Activated effector memory CD4-positive, alpha-beta T cell treated with anti-CD3 and anti-CD28 coated beads, Interleukin-2, amount 50 U/mL, for 16 hours (primary cell): ENCODE measurements around the gene NVL.
"Not testable (repeated sequence)": the region's sequence is repeated elsewhere in the genome, so short reads cannot be mapped to it uniquely, and the experiment has no call there.

Experiments used
- DNase-seq: peaks from one replicate; pipeline ENCODE4 v3.0.0-alpha.2; 2020

Gene NVL

DNA sequence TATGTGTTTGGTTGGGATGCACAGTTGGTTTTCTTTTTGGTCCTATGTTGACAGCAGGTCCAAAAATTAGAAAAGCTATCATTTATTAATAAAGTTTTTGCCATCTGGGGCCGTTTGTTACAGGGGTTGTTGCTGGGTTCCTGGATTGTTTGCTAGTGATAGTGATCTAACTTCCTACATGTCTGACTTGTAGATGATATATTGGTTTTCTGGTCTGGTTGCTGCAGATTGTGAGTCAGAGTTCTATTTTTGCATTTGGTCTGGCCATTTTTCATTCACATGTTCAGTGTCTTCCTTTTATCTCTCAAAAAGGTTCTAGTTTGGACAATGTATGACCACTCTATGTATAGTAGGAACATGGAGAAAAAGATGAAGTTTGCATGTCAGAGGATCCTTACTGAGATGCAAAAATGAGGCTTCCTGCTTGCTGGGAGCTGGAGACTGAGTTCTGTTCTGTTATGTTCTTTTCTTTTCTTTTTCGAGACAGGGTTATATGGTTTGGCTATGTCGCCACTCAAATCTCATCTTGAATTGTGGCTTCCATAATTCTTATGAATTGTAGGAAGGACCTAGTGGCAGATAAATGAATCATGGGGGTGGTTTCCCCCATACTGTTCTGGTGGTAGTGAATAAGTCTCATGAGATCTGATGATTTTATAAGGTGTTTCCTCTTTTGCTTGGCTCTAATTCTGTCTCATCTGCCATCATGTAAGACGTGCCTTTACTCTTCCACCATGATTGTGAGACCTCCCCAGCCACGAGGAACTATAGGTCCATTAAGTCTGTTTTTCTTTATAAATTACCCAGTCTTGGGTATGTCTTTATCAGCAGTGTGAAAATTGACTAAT, 4.2 kb upstream of the NVL start:
- no peak for DNase-seq

DNA sequence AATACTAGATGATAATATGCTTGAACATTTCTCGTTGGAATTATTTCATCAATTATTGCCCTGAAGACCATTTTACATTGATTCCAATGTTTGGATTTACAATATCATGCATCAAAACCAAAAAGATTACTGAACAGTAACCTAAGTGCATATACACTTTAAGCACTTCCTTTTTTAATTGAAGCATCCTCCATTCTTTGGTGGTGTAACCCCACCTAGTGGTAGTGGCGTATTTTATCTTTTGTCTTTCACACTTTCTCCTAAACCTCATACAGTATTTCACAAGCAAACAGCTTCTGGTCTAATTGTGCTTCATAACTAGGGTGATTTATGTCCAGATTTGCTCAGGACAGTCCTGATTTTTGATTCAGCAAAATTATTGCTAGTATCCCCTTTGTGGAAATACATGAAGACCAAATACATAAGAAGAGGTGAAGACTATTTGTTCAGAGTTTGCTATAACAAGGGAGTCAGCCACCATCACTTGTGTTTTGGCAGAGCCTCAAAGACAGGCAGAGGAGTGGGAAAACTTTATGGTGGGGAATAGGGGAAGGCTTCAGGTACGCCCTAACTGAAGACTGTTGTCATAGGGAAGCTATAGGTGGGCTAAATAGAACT, 3.4 kb upstream of the NVL start:
- DNase-seq, result no peak

DNA sequence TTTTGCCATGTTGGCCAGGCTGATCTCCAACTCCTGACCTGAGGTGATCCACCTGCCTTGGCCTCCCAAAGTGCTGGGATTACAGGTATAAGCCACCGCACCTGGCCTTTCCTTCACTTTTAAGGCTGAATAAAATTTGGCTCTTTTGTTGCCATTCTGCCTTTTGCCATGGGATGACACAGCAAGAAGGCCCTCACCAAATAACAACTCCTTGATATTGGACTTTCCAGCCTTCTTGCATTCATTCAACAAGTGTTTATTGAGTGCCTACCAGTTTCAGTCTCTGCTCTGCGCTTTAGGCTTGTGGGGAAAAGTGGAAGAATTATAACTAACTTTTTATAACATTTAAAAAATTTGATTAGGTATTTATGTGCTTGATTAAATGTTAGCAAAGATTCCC, 1.9 kb upstream of the NVL start:
- DNase-seq, result no peak

DNA sequence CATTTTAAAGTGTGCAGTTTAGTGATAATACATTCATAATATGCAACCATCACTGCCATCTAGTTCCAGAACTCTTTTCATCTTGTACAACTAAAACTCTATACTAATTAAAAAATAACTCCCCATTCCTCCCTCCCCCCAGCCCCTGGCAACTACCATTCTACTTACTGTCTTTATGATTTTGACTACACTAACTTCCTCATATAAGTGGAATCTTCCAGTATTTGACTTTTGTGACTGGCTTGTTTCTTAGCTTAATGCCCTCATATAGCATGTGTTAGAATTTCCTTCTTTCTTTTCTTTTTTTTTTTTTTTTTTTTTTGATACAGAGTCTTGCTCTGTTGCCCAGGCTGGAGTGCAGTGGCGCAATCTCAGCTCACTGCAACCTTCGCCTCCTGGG, 1.4 kb upstream of the NVL start:
- no peak for DNase-seq

DNA sequence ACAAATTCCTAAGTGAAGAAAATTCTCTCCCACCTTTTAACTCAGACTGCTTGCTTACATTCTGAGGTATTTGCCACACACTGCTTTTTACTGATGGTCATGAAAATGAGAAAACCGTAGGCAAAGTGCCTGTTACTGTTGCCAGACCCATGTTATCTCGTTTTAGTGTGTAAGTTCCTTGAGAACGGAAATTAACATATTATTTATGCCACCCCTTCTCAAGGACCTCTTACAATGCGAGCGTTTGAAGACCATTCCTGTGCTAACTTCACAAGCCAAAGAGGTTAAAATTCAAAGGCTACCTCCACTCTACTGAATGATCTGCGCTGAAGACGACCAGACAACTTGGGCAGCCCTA, 509 bp downstream of the NVL start:
- no peak for DNase-seq

DNA sequence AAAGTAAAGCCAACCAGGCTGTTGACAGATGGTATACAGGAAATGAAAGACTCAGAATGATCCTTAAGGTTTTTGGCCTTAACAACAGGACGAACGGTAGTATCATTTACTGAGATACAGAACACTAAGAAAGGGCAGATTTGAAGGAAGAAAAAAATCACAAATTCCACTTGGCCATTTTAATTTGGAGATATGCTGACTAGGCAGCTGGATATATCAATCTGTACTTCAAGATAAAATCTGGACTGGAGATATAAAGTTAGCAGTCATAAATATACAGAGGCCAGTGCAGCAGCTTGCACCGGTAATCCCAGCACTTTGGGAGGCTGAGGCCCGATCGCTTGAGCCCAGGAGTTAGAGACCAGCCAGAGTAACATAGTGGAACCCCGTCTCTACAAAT, 1.3 kb downstream of the NVL start:
- no peak for DNase-seq

DNA sequence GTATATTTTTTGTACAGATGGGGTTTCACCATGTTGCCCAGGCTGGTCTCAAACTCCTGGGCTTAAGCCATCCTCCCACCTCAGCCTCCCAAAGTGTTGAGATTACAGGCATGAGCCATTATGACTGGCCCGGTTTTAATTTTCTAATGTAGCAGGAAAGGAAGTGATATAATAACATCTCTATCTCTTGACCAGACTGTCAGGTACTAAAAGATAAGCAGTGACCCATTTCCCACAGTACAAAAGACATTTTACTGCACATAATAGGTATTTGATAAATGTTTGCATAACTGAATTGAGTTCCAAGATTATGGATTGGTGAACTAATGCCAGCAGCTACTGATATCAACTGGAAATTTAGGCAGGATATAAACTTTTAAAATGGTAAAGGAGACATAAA, 4.0 kb downstream of the NVL start:
- no peak for DNase-seq

DNA sequence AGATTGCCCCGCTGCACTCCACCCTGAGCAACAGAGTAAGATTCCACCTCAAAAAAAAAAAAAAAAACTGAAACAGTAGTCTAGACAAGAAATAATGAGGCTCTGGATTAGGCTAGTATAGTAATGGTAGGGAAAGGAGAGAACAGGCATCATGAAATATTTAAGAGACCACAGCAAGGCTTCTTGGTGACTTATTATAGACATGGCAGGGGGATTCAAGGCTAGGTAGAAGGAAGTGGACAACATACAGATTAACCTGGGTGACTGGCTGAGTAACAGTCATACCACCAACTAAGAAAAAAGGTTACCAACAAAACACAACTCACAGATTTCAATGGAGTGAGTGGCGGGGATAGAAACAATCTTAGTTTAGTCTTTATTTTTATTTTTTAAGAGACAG, 8.3 kb downstream of the NVL start:
- DNase-seq, result no peak

DNA sequence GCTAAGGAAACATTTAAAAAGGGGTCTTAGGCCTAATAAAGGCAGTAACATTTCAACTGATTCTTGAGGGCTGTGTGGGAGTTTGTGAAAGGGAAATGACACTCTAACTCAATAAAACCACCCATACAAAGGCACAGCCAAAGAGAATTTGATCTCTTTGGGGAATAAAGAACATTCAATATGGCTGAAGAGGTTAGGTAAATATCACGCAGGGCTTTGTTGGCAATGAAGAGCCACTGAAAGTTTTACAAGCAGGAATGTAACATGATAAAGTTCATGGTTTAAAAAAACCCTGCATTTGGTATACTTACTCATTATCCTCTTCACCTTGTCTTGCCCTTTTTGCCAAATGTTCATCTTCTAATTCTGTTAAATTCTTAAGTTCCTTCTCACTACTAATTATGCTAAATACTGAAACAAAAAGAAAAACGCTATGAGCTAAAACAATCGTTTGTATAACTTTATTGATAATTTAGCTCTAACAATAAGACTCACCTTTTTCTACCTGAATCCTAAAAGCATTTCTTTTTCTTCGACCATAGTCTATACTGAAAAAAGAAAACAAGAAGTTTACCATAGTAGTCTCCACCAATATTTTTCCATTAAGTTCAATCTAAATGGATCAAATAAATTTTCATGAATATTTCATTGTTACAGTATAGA, 12.5 kb downstream of the NVL start:
- DNase-seq, result no peak

DNA sequence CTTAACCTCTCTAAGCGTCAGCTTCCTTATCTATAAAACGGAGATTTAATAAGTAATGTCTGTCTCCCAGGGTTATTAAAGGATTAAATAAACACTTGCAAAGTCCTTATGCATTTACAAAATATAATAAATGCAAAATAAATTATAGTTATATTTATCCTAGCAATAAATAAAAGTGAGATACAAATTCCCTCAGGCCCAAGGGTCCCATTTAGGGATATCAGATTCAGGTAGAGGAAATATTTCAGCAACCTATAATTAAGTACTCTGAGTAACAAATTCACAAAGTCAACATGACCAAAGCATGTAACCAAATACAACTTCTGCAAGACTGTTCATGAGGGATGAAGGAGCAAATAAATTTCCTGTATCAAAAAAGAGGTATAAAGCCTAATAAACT, 17.9 kb downstream of the NVL start:
- DNase-seq, result no peak

DNA sequence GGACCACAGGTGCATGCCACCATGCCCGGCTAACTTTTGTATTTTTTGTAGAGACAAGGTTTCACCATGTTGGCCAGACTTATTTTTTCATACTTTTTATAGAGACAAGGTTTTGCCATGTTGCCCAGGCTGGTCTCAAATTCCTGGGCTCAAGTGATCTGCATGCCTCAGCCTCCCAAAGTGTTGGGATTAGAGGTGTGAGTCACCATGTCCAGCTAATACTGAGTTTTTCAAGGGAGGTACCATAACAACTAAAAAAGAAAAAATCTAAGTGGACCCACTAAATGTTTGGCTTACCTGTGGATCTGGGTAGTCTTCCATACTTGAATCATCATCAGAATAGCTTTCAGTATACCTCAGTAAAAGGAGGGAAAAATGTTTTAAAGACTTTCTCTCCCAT, 18.5 kb downstream of the NVL start:
- not testable (repeated sequence) for DNase-seq

DNA sequence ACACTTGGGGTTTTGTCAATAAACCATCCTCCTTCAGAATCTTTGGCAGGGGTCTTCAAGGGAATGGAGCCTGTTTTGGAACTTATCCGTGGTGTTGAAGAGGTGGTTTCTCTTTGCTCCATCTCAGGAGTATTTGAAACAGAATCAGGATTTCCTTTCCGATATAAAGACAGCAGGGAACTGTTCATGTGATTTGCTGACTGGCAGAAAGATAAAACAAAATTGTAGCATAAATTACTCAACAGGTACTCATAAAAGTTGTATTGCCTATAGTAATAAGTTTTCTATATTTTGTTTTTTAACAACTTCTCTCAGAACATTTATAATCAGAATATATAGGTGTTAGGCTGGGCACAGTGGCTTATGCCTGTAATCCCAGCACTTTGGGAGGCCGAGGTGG, 21.9 kb downstream of the NVL start:
- DNase-seq, result no peak

DNA sequence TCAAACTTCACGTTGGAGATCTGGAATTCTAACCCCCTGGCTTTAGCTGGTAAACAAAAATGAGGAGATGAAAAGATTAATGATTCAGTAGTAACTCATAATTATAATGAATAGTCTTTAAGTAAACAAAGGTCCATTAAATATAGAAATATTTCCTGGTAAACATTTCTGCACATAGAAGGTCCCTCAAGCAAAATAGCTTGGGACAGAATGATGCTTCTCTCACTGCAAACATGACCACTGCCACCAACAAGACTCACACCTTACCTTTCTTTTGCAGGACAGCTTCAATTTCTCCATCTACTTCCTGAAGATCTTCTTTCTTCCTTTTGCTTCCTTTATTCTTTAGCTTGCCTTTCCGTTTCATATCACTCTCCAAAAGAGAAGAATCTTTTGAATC, 25.2 kb downstream of the NVL start:
- no peak for DNase-seq

DNA sequence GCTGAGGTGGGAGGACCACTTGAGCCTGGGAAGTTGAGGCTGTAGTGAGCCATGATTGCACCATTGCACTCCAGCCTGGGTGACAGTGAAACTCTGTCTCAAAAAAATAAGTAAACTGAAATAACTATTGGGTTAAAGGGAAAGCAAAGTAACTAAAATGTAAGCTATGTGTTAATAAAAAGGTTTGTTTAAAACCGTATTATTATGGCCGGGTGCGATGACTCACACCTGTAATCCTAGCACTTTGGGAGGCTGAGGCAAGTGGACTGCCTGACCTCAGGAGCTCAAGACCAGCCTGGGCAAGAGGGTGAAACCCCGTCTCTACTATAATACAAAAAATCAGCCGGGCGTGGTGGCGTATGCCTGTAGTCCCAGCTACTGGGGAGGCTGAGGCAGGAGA, 27.0 kb downstream of the NVL start:
- DNase-seq, result no peak

DNA sequence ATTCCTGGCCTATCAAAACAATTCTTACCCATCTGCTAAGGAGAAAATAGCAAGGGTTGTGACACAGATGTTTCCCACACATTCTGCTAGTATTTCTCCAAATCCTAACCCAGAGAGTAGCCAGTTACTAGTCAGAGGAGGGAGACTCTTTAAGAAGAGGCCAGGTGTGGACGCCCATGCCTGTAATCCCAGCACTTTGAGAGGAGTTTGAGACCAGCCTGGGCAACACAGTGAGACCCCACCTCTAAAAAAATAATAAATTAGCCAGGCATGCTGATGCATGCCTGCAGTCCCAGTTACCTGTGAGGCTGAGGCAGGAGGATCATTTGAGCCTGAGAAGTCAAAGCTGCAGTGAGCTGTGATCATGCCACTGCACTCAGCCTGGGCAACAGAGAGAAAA, 28.6 kb downstream of the NVL start:
- DNase-seq, result no peak

DNA sequence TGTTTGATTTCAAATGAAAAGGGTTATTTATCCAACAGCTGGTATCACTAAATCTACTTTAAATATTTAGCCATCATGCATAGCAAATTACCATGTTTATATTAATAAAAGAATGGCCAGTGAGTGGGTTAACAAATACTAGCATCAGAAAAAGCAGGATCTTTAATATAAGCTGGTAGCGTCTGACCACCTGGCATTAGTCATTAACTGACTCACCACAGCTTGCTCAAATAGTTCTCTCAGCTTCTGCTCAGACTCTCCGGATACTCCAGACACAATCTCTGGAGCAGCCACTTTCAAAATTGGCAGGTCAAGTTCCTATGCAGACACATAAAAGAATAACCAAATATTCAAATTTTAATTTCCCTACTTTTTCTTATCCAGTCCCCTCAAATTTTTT, 29.6 kb downstream of the NVL start:
- DNase-seq, result no peak

DNA sequence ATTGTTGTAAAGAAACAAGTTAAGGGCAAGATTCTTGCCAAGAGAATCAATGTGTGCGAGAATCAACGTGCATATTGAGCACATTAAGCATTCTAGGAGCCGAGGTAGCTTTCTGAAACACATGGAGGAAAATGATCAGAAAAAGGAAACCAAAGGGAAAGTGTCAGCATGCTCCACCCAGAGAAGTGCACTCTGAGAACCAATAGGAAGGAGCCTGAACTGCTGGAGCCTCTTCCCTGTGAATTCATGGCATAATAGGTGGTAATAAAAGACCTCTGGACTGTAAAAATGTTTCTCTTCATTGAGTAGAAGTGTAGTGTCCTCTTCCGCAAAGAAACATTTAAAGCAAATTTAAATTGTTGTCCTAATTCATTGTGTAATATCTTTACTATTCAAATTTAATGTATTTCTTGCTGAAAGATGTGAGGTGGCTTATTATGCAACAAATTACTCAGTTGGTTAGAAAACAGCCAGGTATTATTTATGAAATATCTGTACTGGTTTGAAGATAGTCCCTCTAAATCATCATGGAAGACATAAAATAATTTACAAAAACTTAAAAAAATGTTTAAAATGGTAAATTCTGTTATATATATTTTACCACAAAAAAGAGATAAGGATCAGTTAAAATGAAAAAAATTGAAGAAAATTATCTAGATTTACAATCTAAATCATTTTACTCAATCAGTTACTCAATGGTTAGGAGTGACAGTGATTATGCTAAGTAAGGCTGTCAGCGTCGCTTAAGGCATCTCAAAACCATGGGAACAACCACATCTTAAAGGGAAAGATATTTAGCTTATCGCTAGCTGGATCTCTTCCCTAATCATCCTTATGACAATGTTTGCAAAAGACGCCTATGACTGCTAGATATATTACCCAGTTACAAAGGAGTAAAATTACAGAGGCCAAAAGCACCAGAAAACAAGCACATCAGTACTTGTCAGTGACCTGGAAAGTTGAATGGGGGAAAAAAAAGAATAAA, 31.3 kb downstream of the NVL start:
- DNase-seq, result no peak

DNA sequence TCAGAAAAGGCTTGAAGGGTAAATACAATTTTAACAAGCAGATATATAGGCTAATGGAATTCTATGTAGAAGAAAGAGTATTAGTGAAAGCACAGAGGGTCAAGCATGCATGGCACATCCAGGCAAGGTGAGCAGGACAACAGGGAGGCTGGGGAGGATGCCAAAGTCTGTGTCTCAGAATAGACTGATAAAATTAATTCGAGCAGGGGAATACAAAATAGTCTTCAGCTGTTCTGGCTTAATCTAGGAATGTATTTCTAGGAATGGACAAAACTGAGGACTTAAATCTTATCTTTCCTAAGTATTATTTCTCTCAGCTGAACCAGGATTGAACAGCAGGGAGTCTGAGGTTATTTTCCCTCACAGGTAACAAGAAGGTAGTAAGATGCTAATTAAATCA, 35.2 kb downstream of the NVL start:
- DNase-seq, result no peak

DNA sequence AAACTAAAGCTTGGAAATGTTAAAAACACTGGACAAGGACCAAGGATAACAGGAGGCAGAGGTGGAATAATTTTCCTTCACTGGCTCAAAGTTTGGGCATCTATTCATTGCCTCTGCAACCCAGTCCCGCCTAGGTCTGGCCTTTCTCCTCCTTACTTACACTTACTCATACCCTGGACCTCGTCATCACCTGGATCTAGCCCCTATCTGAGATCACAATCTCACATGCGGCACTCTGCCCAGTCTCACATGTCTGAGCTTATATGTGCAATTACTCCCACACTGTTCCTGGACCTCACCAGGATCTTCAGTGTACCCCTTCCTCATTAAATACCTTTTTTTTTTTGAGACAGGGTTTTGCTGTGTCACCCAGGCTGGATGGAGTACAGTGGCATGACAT, 37.6 kb downstream of the NVL start:
- no peak for DNase-seq

DNA sequence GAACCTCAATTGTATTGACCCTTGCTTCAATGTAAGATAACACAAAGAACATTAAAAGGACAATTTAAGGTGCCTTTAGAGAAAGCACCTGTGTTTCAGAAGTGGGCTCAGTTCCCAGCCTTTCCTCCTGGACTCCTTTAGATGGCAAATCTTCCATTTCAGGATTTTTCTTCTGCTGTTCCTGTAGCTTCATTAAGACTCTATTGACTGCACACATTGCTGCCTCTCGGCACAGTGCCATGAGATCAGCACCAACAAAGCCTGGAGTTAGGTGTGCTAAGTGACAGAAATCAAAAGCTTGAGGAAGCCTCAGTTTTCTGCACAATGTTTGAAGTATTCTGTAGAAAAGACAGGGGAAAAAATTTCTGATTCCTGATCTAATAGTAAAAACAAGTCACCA, 40.6 kb downstream of the NVL start:
- no peak for DNase-seq

DNA sequence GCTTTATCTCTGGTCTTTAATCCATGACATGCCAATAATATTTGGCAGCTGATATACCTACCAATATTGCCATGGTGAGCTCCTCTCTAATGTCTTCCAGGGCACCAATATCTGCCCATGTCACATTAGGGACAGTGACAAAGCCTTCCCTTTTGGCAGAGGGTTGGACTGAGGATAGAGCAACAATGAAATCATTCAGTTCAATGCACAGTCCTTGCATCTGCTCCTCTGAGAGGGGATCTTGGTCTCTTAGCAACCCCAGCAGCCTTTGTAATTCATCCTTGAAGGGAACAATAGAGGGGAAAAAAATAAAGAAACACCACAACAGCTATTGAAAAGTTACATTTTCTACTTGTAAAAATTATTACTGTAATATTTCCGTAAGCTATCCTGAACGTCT, 42.3 kb downstream of the NVL start:
- DNase-seq, result no peak

DNA sequence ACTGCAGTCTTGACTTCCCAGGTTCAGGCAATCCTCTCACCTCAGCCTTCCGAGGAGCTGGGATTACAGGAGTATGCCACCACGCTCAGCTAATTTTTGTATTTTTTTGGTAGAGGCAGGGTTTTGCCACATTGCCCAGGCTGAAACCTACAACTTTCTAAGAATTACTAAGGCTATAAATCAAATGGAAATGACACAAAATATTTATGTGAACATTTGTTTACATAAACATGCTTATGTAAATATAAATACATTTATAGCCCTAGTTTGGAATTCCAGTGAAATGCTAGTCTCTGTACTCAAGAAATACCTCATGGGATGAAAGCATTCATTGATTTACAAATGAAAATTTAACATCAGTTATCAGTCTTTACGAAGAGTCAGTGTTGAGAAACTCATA, 47.8 kb downstream of the NVL start:
- DNase-seq, result no peak

DNA sequence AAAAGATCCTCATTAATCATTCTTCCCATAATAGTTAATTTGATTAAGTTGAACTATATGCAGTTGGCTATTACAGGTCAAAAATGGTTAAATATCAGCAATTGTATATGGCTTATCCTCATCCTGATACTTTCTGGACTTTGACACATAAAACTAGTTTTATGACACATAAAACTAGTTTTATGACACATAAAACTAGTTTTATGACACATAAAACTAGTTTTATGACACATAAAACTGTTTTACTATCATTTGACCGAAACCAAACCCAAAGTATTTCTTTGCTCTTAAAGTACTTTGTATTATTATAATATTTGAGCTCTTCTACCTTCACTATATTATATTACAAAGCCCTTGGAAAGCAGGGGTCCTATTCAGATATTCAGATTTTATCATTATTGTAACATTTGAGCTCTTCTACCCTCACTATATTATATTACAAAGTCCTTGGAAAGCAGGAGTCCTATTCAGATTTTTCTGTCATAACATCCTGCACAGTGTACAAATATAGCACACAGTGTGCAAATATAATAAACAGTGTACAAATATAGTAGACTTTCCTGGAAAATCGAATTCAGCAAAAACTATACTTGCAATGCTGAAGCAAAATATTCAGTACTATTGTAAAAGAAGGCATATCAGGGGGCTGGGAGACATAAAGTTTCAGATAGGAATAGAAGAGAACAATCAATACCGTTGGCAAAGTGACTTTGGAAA, 53.0 kb downstream of the NVL start:
- no peak for DNase-seq
